ENCODE results near the gene HECTD4. TPM values are rescaled to one million over a fixed set of nuclear protein-coding genes. Genes with fewer than 3 reads are reported as not detected.

HECTD4 gene
- total and polyA plus RNA-seq, 4 donors: 4.3 to 80.1 (median 25.5) TPM

DNA sequence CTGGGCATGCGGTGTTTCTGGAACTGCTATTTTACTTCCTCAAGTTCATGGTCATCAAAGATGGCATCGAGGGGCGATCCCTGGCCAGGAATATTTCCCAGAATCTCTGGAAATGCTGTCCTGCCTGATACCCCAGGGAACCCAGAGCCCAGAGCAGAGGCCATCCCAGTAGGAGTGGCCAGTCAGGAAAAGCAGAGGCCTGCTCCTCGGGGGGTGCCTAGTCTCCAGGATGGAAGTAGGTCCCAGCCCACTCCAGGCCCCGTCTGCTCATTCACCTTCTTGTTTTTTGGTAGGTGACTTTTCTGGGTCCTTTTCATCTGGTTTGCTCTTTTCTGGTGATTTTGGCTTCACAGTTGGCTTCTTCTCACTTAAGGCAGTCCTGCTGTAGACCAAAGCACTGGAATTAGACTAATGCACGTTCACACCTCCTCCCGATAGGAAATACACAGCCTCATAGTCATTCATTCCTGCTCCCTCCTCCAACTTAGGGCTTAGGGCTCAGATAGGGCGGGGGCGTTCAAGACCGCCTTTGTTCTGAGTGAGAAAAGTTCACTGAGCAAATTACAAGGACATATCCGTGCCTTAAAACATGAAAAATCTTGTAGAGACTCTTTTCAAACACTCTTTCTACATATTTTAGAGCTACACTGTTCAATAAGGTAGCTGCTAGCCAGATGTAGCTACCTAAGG lies 205.8 kb downstream of the HECTD4 start:
- no peak overlapping the region for H3K4me3 ChIP-seq (ENCODE audit: low read depth in 1 of 3, low read length in 3 of 3)
- no peak for TF ChIP-seq NR2F2 (IDR thresholded peaks at IDR 0.05)
- TF ChIP-seq EGR1 (IDR thresholded peaks at IDR 0.05; ENCODE audit: low read depth in 2 of 2): no peak
- TF ChIP-seq, protein P1, sequence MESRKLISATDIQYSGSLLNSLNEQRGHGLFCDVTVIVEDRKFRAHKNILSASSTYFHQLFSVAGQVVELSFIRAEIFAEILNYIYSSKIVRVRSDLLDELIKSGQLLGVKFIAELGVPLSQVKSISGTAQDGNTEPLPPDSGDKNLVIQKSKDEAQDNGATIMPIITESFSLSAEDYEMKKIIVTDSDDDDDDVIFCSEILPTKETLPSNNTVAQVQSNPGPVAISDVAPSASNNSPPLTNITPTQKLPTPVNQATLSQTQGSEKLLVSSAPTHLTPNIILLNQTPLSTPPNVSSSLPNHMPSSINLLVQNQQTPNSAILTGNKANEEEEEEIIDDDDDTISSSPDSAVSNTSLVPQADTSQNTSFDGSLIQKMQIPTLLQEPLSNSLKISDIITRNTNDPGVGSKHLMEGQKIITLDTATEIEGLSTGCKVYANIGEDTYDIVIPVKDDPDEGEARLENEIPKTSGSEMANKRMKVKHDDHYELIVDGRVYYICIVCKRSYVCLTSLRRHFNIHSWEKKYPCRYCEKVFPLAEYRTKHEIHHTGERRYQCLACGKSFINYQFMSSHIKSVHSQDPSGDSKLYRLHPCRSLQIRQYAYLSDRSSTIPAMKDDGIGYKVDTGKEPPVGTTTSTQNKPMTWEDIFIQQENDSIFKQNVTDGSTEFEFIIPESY (IDR thresholded peaks at IDR 0.05): no peak
- no peak for TF ChIP-seq FOXA1 (IDR thresholded peaks at IDR 0.05)
- TF ChIP-seq, protein P2, sequence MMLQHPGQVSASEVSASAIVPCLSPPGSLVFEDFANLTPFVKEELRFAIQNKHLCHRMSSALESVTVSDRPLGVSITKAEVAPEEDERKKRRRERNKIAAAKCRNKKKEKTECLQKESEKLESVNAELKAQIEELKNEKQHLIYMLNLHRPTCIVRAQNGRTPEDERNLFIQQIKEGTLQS (IDR thresholded peaks at IDR 0.05): no peak
- TF ChIP-seq RXRA (IDR thresholded peaks at IDR 0.05): no peak
- no peak for TF ChIP-seq HNF4G (IDR thresholded peaks at IDR 0.05)
- no peak for TF ChIP-seq SP1 (IDR thresholded peaks at IDR 0.05)
- TF ChIP-seq RAD21 (IDR thresholded peaks at IDR 0.05): no peak
- TF ChIP-seq FOXA2 (IDR thresholded peaks at IDR 0.05): no peak
- TF ChIP-seq TAF1 (conservative IDR thresholded peaks at IDR 0.05): no peak
- TF ChIP-seq, protein P3, sequence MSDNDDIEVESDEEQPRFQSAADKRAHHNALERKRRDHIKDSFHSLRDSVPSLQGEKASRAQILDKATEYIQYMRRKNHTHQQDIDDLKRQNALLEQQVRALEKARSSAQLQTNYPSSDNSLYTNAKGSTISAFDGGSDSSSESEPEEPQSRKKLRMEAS (IDR thresholded peaks at IDR 0.05): no peak
- no peak for TF ChIP-seq HNF4A (conservative IDR thresholded peaks at IDR 0.05)
- no peak for TF ChIP-seq JUND (IDR thresholded peaks at IDR 0.05)
- TF ChIP-seq YY1 (IDR thresholded peaks at IDR 0.05): no peak
- TF ChIP-seq REST (IDR thresholded peaks at IDR 0.05): no peak
- TF ChIP-seq, protein P4, sequence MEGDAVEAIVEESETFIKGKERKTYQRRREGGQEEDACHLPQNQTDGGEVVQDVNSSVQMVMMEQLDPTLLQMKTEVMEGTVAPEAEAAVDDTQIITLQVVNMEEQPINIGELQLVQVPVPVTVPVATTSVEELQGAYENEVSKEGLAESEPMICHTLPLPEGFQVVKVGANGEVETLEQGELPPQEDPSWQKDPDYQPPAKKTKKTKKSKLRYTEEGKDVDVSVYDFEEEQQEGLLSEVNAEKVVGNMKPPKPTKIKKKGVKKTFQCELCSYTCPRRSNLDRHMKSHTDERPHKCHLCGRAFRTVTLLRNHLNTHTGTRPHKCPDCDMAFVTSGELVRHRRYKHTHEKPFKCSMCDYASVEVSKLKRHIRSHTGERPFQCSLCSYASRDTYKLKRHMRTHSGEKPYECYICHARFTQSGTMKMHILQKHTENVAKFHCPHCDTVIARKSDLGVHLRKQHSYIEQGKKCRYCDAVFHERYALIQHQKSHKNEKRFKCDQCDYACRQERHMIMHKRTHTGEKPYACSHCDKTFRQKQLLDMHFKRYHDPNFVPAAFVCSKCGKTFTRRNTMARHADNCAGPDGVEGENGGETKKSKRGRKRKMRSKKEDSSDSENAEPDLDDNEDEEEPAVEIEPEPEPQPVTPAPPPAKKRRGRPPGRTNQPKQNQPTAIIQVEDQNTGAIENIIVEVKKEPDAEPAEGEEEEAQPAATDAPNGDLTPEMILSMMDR (IDR thresholded peaks at IDR 0.05; ENCODE audit: low read depth, low read length, missing input control): no peak
- no peak for TF ChIP-seq GABPA (IDR thresholded peaks at IDR 0.05 in 1 of 2, conservative IDR thresholded peaks at IDR 0.05 in 1 of 2)
- H3K9ac ChIP-seq (ENCODE audit: low read depth in 1 of 2, low read length in 2 of 2): no peak overlapping the region
- DNase-seq (ENCODE audit: low spot score): no peak
- H3K9me3 ChIP-seq (ENCODE audit: control insufficient read depth in 4 of 4, low read length in 3 of 4): no peaks in the 10 kb centered on the region
- no peak overlapping the region for H3K27ac ChIP-seq (ENCODE audit: low read depth in 1 of 2, low read length in 2 of 2)
- peaks cover 18 to 57% (median 33%) of the 10 kb centered on the region in 4 donors for H3K36me3 ChIP-seq (ENCODE audit: control insufficient read depth in 4 of 4, insufficient read depth in 3 of 4, low read depth in 1 of 4, low read length in 3 of 4)
- no peaks in the 10 kb centered on the region for H3K27me3 ChIP-seq (ENCODE audit: control insufficient read depth in 4 of 4, insufficient read depth in 4 of 4, low read length in 3 of 4)
- 94% methylated on average over 11 of the region's 11 CpGs for WGBS
- no peaks in the 10 kb centered on the region for H3K4me1 ChIP-seq (ENCODE audit: control insufficient read depth in 4 of 4, insufficient read depth in 4 of 4, low read length in 3 of 4)

Data from liver (tissue), 9 donors.